Activated T-helper 2 cell treated with anti-CD3 and anti-CD28 coated beads, Interferon-gamma antibody, Interleukin-2, Interleukin-4, amounts not matched to agents 10 μg/mL and 5 μg/mL and 100 μg/mL, durations not matched to agents 14 hours and 24 hours and 36 hours (primary cell): Measurements from ENCODE around the gene APOBEC3H. TPM values are rescaled to one million over a fixed set of nuclear protein-coding genes. Genes with fewer than 3 reads are reported as not detected.
A peak's percentile ranks its signal among the peaks of the same experiment; 100 is the strongest.

Experiments
- DNase-seq: peaks from one replicate; pipeline ENCODE4 v3.0.0; 2021; ENCODE audit warnings: low spot score
- H3K27ac Mint-ChIP-seq: one replicate; pipeline ENCODE4 v1.8.0; 2021; ENCODE audit warnings: mixed read lengths
- H3K27me3 Mint-ChIP-seq: one replicate; pipeline ENCODE4 v1.8.0; 2021; ENCODE audit warnings: low read depth, mixed read lengths
- H3K36me3 Mint-ChIP-seq: one replicate; pipeline ENCODE4 v1.8.0; 2021; ENCODE audit warnings: low read depth, mixed read lengths
- H3K4me1 Mint-ChIP-seq: one replicate; pipeline ENCODE4 v1.8.0; 2021; ENCODE audit warnings: low read depth, mixed read lengths
- H3K4me3 Mint-ChIP-seq: one replicate; pipeline ENCODE4 v1.8.0; 2021; ENCODE audit warnings: low read depth, mild to moderate bottlenecking, moderate library complexity, mixed read lengths
- H3K9me3 Mint-ChIP-seq: one replicate; pipeline ENCODE4 v1.8.0; 2021; ENCODE audit warnings: mixed read lengths
- intact Hi-C: fragments of 100-400 bp; cut with micrococcal nuclease; formaldehyde crosslinking; loops from one replicate; pipeline ENCODE4 v1.15.1; 2023
- total RNA-seq: library from RNA; stranded (reverse); gene quantifications from 2 replicates; pipeline ENCODE4 v1.2.3, GENCODE V29; 2022

Gene APOBEC3H
- total RNA-seq, 1 donor from 2014 or later: 7.3 TPM

DNA sequence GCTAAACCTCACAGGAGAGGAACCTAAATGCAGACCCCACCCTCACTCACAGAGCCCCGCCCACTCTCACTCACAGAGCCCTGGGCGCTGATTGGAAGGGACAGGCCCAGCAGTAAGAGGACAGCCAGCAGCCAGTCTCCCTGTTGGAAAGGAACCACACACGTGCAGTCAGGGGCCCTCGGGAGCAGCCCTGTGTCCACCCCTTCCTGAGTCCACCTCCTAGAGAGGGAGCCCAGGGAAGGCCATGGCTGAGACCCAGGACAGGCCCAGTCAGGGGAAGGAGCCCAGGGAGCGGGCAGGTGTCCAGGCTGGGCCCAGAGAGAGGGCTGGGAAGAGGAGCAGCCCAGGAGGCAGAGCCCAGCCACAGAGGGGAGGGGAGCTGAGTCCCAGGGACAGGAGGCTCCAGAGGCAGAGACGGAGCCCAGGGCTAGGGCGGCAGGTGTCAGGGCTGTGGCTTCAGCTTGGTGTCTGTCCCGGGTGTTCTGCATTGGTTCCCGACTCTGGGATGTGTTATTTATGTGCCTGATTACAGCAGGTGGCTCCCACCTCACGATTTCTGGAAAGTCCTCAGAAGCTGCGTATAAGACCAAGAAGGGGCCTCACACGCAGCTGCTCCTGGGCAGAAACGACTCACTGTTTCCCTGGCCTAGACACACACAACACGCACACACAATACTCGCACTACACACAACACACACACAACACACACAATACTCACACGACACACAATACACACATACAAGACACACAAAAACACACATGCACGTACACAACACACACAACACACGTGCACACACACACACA lies 9.0 kb upstream of the APOBEC3H start:
- no peak for DNase-seq
- H3K4me1 Mint-ChIP-seq: peaks cover 59% of the 10 kb centered on the region
- peaks cover 15% of the 10 kb centered on the region for H3K36me3 Mint-ChIP-seq

DNA sequence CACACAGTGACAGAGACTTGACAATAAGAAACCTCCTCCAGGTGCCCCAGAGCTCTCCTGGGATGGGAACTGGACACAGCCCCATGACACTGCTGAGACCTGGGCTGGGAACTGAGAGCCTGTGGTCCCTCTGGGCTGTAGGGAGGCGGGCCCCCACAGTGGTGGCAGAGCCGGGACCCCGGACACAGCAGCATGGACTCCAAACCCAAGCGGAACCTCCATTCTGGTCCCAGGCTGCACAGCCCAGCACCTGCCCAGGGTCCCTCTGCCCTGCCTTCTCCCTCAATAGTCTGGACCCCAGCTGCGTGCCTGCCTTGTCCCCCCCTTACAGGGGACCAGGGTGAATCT lies 8.4 kb upstream of the APOBEC3H start:
- Mint-ChIP-seq H3K4me3 (no peak overlapping the region), H3K4me1 (peaks cover 61% of the 10 kb centered on the region), H3K9me3 (no peaks in the 10 kb centered on the region), H3K36me3 (peaks cover 15% of the 10 kb centered on the region), H3K27me3 (no peaks in the 10 kb centered on the region), H3K27ac (peak overlapping the region; percentile 36)
- intact Hi-C loops: loop anchor here (5.0 kb wide), 1 partner anchor 46 kb away; the partner anchor contains the start of gene APOBEC3F
- no peak for DNase-seq

More for the DNA sequence above, 9.0 kb upstream of the APOBEC3H start:
- H3K4me3 Mint-ChIP-seq: no peak overlapping the region
- no peaks in the 10 kb centered on the region for H3K27me3 Mint-ChIP-seq
- no peaks in the 10 kb centered on the region for H3K9me3 Mint-ChIP-seq
- peak overlapping the region; percentile 61 for H3K27ac Mint-ChIP-seq
- intact Hi-C loops: loop anchor here (5.0 kb wide), 1 partner anchor 46 kb away; the partner anchor contains the start of gene APOBEC3F

DNA sequence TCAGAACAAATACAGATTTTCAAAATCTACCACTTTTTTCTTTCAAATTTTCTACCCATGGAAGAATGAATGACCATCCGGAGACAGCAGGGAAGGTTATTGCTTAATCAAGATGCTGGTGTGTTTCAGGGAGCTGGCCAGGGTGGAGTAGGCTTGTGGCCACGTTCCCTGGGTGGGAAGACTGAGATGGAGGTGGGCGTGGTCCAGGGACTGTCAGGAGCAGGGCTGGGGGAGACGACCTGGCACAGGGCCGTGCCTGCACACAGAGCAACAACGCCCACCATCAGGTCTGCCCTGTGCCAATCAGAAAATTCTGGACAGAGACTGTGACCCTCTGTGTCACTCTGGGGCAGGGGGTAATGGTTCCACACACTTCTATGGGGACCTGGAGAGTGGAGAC lies 7.1 kb upstream of the APOBEC3H start:
- H3K36me3 Mint-ChIP-seq: peaks cover 14% of the 10 kb centered on the region
- H3K27me3 Mint-ChIP-seq: no peaks in the 10 kb centered on the region
- no peak for DNase-seq
- peak overlapping the region; percentile 98 for H3K27ac Mint-ChIP-seq
- H3K4me3 Mint-ChIP-seq: peak overlapping the region; percentile 56
- H3K4me1 Mint-ChIP-seq: peaks cover 68% of the 10 kb centered on the region
- intact Hi-C loops: loop anchor here (1.0 to 10.0 kb wide), 6 partner anchors 9 to 335 kb away; partner anchors contain the start of genes APOBEC3C, APOBEC3F, APOBEC3G and SUN2
- H3K9me3 Mint-ChIP-seq: no peaks in the 10 kb centered on the region

DNA sequence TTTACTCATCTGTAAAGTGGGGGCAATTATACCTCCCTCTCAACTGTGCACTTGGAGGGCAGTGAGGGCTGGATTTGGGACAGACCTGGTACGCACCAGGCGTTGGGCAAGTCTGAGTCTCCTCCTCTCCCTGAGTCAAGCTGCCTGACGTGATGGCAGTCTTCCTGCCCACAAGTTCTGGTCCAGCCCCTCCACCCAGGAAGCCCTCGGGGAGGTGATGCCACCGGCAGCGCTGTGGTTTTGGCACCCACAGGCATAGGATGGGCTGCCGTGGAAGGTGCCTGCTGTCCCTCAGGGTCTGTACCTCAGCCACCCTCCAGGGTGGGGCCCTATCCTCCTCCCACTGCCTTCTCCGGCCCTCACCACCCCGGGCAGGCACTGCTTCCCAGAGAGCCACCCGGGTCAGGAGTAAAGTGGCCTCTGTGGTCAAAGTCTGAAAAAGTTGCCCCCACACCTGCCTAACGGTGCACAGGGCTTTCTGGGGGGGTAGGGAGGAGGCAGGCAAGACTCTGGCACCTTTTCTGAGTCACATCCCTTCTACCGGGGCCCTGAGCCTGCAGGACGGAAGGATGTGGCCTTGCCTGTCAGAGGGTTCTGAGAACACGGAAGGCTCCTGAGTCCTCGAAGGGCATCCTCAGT lies 6.5 kb upstream of the APOBEC3H start:
- H3K36me3 Mint-ChIP-seq: peaks cover 10% of the 10 kb centered on the region
- peak overlapping the region; percentile 98 for H3K27ac Mint-ChIP-seq
- H3K4me1 Mint-ChIP-seq: peaks cover 72% of the 10 kb centered on the region
- DNase-seq: peak; percentile 81
- no peaks in the 10 kb centered on the region for H3K27me3 Mint-ChIP-seq
- peak overlapping the region; percentile 56 for H3K4me3 Mint-ChIP-seq
- intact Hi-C loops: loop anchor here (1.0 to 10.0 kb wide), 5 partner anchors 9 to 336 kb away; partner anchors contain the start of genes APOBEC3C, APOBEC3G and SUN2
- H3K9me3 Mint-ChIP-seq: no peaks in the 10 kb centered on the region

DNA sequence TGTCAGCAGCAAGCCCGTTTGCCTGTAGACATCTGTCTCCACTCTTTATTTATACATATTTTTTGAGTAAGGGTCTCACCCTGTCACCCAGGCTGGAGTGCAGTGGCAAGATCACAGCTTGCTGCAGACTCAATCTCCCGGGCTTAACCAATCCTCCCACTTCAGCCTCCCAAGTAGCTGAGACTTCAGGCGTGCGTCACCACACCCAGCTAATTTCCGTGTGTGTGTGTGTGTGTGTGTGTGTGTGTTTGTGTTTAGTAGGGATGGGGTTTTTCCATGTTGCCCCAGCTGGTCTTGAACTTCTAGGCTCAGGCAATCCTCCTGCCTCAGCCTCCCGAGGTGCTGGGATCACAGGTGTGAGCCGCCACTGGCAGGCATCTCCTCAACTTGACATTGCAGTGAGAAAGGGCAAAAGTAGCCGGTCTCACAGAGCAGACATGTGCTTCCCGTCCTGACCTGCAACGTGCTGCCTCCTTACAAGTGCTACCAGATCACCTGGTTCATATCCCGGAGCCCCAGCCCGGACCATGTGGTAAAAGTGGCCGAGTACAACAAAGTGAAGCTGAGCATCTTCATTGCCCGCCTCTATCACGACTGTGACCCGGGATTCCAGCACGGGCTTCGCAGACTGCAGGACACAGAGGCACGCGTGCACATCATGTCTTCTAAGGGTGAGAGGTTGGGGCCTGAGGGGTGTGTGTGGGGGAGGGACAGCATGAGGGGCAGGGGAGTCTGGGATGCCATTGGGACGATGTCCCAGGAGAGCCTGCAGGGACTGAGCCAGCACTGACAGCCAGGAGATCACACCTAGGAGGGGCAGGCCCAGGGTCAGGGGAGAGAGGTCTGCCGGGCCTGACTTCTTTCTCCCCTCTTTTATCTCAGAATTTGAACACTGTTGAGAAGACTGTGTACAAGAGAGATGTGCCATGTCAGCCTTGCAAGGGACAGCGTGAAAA lies 5.6 kb upstream of the APOBEC3H start:
- peaks cover 77% of the 10 kb centered on the region for H3K4me1 Mint-ChIP-seq
- intact Hi-C loops: loop anchor here (2.0 to 10.0 kb wide), 4 partner anchors 15 to 337 kb away; partner anchors contain the start of genes APOBEC3C, APOBEC3G and SUN2

DNA sequence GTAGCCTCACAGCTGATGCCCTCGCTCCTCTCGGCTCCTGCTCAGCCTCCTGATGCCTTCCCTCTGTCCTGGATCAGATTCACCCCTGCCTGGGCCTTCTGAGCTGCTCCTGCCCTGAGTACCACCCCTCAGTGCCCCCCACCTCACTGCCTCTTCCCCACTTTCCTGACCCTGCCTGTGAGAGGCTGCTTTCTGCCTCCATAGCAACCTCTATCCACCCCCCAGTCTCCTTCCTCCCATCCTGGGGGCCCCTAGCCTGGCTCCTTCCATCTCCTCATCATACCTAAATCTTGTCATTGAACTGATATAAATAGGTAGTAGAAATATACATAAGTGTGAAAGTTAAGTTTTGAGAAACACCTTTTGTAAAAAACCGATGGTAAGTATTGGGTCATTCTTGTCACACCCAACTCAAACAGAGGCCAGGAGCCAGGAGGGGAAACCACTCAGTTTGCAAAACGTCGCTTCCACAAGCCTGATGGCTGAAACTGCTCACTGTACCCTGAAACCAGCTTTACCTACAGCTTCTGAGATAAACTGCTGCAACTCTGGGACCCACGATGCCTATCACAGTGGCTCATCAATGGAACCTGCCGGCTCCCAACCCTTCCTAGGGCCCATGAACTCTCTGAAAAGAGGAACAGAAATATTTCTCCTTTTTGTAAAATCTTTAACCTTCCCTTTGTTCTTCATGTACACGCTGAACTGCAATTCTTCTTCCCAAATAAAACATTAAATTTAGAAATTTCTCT lies 4.8 kb upstream of the APOBEC3H start:
- intact Hi-C loops: loop anchor here (5.0 to 10.0 kb wide), 2 partner anchors 80 to 337 kb away; partner anchors contain the start of genes APOBEC3C and SUN2
- DNase-seq: no peak
- H3K4me1 Mint-ChIP-seq: peaks cover 75% of the 10 kb centered on the region
- H3K9me3 Mint-ChIP-seq: no peaks in the 10 kb centered on the region
- H3K27me3 Mint-ChIP-seq: no peaks in the 10 kb centered on the region
- peaks cover under 1% of the 10 kb centered on the region for H3K36me3 Mint-ChIP-seq
- peak overlapping the region; percentile 30 for H3K4me3 Mint-ChIP-seq
- peak overlapping the region; percentile 98 for H3K27ac Mint-ChIP-seq

More for the DNA sequence above, 5.6 kb upstream of the APOBEC3H start:
- Mint-ChIP-seq H3K36me3 (peaks cover 6% of the 10 kb centered on the region), H3K4me3 (peak overlapping the region; percentile 56), H3K27ac (peak overlapping the region; percentile 98), H3K27me3 (no peaks in the 10 kb centered on the region), H3K9me3 (no peaks in the 10 kb centered on the region)
- DNase-seq: no peak

DNA sequence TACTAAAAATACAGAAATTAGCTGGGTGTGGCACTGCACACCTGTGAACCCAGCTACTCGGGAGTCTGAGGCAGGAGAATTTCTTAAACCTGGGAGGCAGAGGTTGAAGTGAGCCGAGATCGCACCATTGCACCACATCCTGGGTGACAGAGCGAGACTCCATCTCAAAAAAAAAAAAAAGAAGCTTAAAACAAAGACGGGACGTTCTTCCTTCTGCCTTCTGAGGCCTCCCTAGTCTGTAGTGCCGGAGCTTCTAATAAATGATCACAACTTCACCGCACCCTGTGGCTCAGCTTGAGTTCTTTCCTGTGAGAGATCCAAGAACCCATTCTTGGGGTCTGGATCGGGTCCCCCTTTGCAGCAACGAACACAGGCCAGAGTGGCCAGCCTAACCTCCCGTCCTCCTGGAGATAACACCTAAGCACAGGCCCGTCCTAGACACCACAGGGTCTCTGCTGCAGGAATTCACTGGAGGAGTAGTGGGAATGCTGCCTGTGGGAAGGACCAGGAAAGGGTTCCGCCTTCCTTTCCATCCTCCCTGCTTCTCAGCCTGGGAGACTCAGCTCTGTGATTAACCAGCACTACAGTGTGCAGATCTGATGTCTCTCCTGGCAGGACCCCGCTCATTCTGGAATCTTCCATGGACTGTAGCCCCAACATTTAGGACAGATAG lies 2.2 kb upstream of the APOBEC3H start:
- DNase-seq: no peak
- Mint-ChIP-seq H3K4me3 (no peak overlapping the region), H3K4me1 (peaks cover 84% of the 10 kb centered on the region)

DNA sequence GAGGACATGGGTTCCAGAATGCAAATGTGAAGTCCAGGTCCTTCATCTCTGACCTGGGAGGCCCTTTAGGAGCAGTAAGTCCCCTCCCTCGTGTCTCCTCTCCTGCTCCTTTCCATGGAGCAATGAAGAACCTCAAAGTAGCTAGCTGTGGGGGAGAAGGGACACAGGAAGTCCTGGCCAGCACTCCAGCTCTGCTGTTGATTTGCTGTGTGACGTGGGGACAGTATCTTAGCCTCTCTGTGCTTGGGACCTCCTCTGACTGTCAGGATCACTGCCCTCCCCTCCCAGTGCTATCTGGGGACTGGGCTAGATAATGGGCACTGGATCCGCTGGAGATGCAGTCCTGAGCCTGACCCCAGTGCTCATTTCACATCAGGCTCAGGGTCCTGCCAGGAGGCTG lies 1.1 kb upstream of the APOBEC3H start:
- Mint-ChIP-seq H3K36me3 (no peaks in the 10 kb centered on the region), H3K27ac (peak overlapping the region; percentile 76), H3K27me3 (no peaks in the 10 kb centered on the region), H3K4me3 (no peak overlapping the region), H3K4me1 (peaks cover 80% of the 10 kb centered on the region), H3K9me3 (no peaks in the 10 kb centered on the region)
- intact Hi-C loops: loop anchor here (5.0 to 10.0 kb wide), 2 partner anchors 154 to 341 kb away; partner anchors contain the start of gene SUN2
- DNase-seq: no peak

More for the DNA sequence above, 2.2 kb upstream of the APOBEC3H start:
- intact Hi-C loops: loop anchor here (5.0 to 10.0 kb wide), 3 partner anchors 83 to 340 kb away; partner anchors contain the start of genes APOBEC3C and SUN2
- no peaks in the 10 kb centered on the region for H3K27me3 Mint-ChIP-seq
- peak overlapping the region; percentile 88 for H3K27ac Mint-ChIP-seq
- H3K9me3 Mint-ChIP-seq: no peaks in the 10 kb centered on the region
- H3K36me3 Mint-ChIP-seq: no peaks in the 10 kb centered on the region

DNA sequence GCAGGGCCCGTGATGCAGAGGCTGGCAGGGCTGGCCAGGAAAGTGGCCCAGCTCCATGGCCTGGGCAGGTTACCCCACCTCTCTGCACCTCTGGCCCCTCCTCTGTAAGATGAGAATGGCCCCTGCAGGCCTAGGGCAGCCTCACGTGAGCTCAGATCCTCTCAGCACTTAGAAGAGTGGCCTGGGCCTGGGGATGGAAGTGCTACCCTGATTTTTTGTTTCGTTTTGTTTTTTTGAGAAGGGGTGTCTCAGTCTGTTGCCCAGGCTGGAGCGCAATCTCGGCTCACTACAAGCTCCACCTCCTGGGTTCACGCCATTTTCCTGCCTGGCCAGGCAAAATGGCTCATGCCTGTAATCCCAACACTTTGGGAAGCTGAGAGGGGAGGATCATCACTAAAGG lies 982 bp downstream of the APOBEC3H start:
- Mint-ChIP-seq H3K4me3 (peak overlapping the region; percentile 75), H3K27me3 (no peaks in the 10 kb centered on the region), H3K4me1 (peaks cover 59% of the 10 kb centered on the region), H3K27ac (peak overlapping the region; percentile 92), H3K36me3 (no peaks in the 10 kb centered on the region), H3K9me3 (no peaks in the 10 kb centered on the region)
- intact Hi-C loops: loop anchor here (5.0 to 10.0 kb wide), 2 partner anchors 156 to 343 kb away; partner anchors contain the start of gene SUN2
- DNase-seq: no peak

DNA sequence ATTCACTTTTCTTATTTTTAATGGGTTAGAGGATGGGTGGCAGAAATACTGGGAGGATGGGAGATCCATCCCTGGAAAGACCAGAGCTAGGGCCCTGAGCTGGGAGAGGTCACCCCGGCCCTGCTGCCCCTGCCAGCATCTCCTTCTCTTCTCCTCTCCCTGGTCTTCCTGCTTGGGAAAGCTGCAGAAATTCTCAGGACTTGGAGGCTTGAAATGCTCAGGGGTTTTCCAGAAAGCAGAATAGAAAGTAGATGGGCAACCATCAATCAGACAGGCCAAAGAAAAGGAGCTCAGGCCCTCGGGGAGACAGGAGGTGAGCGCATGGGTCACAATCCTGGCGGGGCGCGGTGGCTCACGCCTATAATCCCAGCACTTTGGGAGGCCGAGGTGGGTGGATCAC lies 1.5 kb downstream of the APOBEC3H start:
- H3K9me3 Mint-ChIP-seq: no peaks in the 10 kb centered on the region
- peak overlapping the region; percentile 49 for H3K4me3 Mint-ChIP-seq
- peak overlapping the region; percentile 84 for H3K27ac Mint-ChIP-seq
- intact Hi-C loops: loop anchor here (5.0 to 10.0 kb wide), 2 partner anchors 156 to 344 kb away; partner anchors contain the start of gene SUN2
- H3K4me1 Mint-ChIP-seq: peaks cover 59% of the 10 kb centered on the region
- H3K27me3 Mint-ChIP-seq: no peaks in the 10 kb centered on the region
- no peak for DNase-seq
- H3K36me3 Mint-ChIP-seq: no peaks in the 10 kb centered on the region

DNA sequence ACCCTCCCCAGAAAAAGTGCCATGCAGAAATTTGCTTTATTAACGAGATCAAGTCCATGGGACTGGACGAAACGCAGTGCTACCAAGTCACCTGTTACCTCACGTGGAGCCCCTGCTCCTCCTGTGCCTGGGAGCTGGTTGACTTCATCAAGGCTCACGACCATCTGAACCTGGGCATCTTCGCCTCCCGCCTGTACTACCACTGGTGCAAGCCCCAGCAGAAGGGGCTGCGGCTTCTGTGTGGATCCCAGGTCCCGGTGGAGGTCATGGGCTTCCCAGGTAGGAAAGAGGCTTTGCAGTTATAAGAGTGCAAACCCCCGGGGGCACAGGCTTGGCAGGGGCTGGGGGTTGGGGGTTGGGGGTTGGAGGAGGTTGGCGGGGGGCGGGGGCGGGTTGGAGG lies 4.2 kb downstream of the APOBEC3H start:
- no peak for DNase-seq
- Mint-ChIP-seq H3K9me3 (no peaks in the 10 kb centered on the region), H3K27ac (no peak overlapping the region), H3K36me3 (no peaks in the 10 kb centered on the region), H3K4me1 (peaks cover 41% of the 10 kb centered on the region), H3K4me3 (no peak overlapping the region), H3K27me3 (no peaks in the 10 kb centered on the region)
- intact Hi-C loops: no loop called here
